ENCODE results near the gene TKFC.
A peak's percentile ranks its signal among the peaks of the same experiment; 100 is the strongest.

Gene TKFC

DNA sequence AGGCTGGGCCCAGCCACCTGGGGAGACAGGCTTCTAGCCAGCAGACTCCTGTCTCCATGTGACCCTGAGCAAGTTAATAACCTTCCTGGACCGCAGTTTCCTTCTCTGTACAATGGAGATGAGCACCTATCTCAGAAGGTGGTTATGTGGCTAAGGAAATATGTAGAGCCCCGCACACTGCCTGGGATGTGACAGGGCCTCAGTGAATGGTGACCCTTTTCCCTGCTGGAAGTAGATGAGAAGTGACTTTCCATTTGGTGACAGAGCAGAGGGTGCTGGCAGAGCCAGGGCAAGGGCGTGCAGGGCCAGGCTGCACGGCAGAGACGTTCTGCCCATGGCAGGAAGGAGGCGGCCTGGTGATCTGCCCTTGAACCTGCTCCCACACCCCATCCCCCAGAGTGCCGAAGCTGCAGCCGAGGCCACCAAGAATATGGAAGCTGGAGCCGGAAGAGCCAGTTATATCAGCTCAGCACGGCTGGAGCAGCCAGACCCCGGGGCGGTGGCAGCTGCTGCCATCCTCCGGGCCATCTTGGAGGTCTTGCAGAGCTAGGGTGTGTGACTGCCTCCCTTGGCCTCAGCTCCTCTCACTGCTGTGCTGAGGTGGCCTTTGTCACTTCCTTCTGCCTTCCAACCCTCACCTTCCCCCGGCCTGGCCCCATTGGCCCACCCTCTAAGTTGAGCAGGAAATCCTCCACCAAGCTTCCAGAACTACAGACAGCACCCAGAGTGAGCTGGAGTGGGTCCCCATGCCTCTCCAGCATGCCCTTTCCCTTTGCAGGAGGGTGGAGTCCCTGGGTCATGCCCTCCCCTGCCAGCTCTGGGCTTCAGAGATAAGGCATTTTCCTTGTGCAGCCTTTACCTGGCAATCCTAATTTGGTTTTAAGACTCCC, 13.2 kb downstream of the TKFC start:
- DNase-seq (ENCODE audit: low read depth in 1 of 2, low spot score in 1 of 2), result no peak

GRCh38 chr11:61347916-61348461, 15.0 kb downstream of the TKFC start:
- no peak for DNase-seq (ENCODE audit: low read depth in 1 of 2, low spot score in 1 of 2)

DNA sequence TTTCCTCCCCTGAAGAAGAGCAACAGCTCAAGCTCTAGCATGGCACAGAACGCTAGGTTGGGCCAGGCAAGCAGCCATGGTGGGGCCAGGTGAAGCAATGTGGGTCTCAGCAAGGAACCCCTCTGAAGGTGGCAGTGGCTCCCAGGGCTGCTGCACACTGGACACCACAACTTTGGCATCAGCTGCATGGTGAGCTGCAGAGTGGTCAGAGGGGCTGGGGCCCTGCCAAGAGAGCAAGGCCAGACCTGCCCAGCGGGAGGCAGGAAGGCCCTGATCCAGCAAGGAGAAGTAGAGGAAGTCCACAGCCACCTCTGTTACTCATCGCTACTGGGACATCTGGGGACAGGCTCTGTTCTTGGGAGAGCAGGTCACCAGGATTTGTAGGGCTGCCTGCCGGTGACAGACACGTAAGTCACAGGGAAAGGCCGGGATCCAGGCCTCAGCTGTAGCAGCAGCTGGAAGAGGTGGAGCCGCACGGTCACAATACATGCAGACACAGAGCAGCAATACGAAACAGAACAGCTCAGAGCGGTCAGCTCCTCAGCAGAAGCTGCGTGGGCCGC, 16.2 kb downstream of the TKFC start:
- no peak for DNase-seq (ENCODE audit: low read depth in 1 of 2, low spot score in 1 of 2)

DNA sequence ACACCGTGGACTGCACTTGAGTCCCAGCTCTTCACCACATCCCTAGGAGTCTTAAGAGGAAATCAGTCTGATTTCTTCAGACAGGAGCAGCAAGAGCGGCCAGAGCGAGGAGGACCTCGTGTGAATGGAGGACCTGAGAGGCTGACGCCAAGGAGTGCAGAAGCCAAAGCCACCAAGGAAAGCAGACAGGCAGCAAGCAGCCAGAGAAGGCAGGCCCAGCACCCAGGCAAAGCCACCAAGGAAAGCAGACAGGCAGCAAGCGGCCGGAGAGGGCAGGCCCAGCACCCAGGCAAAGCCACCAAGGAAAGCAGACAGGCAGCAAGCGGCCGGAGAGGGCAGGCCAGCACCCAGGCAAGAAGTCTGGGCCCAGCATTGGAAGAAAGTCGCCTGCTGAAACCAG, 16.9 kb downstream of the TKFC start:
- DNase-seq (ENCODE audit: low read depth in 1 of 2, low spot score in 1 of 2), result no peak

GRCh38 chr11:61350336-61350735, 17.3 kb downstream of the TKFC start:
- no peak for DNase-seq (ENCODE audit: low read depth in 1 of 2, low spot score in 1 of 2)

DNA sequence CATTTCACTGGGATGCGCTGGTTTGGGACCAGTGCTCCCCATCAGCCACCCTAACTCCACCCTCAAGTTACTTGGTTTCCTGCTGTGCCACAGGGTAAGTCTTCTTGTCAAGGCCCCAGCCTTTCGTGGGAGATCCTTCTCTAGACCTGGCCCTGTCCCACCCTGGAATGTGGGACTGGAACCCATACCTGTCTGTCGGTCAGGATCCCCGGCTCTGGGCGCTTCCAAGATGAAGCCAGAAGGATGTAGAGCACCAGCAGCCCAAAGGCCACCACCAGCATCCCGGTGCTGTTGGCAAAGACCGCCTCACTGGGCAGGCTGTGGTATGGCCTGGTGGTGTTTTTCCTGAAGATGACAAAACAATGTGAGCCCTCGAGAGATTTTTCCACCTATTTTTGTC, 17.8 kb downstream of the TKFC start:
- no peak for DNase-seq (ENCODE audit: low read depth in 1 of 2, low spot score in 1 of 2)

DNA sequence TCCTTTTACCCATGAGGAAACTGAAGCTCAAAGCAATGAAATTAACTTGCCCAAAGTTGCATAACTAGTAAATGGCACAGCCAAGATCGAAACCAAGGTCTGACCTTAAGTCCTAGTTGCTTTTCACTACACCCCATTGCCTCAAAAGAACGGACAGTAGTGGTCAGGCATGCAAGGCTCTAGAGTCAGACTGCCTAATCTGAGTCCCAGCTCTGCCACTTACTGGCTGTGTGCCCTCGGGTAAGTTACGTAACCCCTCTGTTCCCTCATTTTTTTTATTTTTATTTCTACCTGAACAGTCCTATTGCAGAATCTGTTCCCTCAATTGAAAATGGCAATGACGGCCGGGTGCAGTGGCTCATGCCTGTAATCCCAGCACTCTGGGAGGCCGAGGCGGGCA, 19.0 kb downstream of the TKFC start:
- no peak for DNase-seq (ENCODE audit: low read depth in 1 of 2, low spot score in 1 of 2)

DNA sequence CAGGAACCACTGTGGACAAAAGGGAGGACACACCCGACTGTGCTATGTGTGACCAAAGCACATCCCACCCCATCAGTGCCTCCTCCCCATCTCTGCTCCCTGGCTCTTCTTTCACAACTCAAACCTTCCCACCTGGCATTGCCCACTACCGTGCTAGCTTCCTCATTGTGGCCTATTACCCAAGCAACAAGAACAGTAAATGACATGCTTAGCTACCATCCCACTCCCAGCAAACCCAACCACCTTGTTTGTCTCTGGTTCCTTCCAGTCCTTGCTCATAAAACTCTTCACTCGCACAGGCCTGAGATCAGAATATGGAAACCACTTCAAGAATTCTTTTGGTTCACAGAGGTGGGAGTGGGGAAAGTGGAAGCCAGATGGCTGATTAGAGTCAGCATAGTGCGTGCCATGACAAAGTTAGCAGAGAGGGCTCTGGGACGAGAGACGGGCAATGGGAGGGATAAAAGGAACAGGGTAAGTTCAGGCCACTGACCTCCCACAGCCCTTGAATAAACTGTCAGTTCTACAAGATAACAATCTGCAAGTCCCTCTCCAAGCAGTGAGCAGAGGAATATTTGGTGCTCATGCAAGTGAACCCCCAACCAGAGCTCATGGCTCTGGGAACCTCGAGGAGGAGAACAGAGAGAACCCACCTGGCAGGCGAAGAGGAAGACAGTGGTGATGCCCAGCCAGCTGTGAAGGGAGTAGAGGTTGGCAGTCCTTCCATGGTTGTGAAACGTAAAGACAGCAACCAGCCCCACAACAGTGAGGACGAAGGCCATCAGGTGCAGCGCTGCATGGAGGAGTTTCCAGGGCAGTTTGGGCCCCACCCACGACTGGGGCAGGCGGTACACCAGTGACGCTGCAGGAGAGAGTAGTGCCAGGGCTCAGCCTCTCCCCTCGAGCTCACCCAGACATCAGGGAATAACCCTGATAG, 20.4 kb downstream of the TKFC start:
- no peak for DNase-seq (ENCODE audit: low read depth in 1 of 2, low spot score in 1 of 2)

DNA sequence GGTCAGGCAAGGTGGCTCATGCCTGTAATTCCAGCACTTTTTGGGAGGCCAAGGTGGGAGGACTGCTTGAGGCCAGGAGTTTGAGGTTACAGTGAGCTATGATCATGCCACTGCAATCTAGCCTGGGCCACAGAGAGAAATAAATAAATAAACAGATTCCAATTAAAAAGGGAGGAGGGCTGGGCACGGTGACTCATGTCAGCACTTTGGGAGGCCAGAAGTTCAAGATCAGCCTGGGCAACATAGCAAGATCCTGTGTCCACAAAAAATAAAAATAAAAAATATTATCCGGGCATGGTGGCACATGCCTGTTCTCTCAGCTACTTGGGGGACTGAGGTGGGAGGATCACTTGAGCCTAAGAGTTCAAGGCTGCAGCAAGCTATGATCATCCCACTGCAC, 21.2 kb downstream of the TKFC start:
- no peak for DNase-seq (ENCODE audit: low read depth in 1 of 2, low spot score in 1 of 2)

DNA sequence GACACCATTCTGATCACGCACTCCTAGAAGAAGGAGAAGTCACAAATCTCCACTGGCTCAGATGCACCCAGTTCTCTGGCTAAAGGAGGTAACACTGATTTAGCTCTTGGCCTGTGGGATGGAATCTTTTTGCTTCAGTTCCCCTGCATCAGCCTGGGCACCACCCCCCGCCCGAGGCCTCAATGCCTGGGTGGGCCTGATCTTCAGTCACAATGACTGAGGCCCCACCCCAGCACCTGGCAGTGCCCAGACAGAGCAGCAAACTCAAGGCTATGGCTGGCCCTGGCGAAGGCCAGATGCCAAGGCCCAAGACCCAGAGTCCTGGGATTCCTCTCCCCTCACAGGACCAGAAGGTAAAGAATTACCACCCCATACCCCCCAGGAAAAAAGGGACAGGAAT, 23.7 kb downstream of the TKFC start:
- DNase-seq (ENCODE audit: low read depth in 1 of 2, low spot score in 1 of 2), result no peak

DNA sequence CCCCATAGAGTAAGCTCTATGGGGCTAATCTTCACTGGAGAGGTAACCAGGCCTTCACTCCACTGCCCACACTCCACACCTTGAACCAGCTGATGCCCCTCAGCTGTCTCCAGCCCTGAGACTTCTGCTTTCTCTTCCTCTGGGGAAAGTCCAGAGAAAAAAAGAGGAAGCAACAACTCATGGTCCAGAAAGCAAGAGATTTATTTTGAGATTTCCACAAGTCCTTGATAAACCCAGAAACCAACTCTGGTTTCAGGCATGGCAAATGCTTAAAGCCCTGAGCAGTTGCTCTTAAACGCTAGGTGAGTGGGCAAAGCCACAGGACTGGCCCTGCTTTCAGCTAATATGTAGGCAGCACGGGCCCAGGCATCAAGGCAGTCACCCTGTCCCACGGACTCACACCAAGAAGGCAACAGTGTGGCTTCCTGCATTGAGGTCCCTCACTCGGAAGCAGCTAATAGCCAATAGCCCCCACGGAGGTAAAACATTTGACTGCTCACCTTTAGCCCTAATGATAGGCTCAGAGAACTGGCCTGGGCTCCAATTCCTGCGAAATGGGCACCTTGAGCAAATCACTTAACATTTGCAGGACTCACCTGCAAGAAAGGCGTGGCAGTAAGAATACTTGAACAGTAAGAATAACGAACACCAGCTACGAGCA, 24.3 kb downstream of the TKFC start:
- DNase-seq (ENCODE audit: low read depth in 1 of 2, low spot score in 1 of 2), result no peak

- no peak for DNase-seq (ENCODE audit: low read depth in 1 of 2, low spot score in 1 of 2)
Measured at GRCh38 chr11:61357894-61358239, 24.8 kb downstream of the TKFC start.

- DNase-seq (ENCODE audit: low read depth in 1 of 2, low spot score in 1 of 2), result no peak
Measured at GRCh38 chr11:61358566-61358965, 25.5 kb downstream of the TKFC start.

- DNase-seq (ENCODE audit: low read depth in 1 of 2, low spot score in 1 of 2), result no peak
Measured at GRCh38 chr11:61359516-61359915, 26.5 kb downstream of the TKFC start.

DNA sequence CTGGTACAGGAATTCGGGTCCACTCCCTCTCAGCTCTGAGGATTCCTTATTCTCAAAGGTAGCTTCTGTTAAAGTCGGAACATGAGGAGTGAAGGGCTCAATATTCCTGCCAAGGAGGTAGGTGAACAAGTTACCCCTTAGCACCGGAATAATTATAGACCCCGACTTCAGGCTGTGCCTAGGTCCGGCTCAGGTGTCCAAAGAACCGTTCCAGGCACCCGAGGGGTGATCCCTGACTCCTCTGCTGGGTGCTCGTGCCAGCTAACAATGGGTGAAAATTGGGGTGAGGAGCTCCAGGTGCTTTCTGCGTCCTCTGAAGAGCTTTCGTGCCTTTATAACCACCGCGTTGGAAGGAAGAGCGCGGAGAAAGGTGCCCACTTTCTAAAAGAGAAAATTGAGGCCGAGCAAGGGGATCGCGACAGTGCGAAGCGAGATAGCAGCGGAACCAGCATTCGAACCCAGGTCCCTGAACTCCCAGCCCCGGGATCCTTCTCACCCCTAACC, 28.3 kb downstream of the TKFC start:
- no peak for DNase-seq (ENCODE audit: low read depth in 1 of 2, low spot score in 1 of 2)

DNA sequence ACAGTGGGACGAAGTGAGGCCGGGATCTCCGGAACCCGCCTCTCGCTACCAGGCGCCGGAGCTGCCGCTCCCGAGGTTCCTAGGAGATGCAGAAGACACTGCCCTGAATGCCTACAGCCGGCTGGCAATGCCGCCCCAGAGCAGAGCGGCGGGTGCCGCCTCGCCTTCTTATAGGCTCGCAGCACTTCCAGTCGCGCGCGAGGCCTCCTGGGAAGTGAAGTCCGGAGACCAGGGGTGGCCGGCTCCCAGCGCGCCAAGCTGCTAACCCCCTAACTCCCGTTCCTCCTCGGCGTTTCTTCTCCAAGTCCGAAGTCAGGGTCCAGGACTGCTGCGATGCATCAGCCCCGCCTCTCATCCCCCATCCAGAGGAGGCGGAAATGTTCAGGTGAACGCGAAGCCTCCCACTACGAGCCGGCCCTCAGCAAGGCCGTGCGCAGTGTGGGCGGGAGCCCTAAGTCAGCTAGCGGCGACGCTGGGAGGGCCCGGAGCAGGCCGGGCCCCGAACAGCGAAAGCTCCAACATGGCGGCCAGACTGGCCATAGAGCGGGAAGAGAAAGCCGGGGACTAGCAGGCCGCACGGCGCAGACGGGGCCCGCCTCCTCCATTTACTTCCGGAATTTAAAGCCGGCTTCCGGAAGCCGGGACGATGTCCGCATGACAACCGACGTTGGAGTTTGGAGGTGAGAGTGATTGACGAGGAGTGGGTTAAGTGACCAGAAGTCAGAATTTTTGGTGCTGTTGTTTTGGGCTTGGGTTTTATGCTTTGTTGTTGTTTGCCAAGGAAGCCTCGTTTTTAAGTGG, 28.9 kb downstream of the TKFC start, which contains the start of the genes CYB561A3 and TMEM138:
TSS of gene CYB561A3 (minus strand) at position 142 of the 801 bp plus-strand sequence. CDS start 5,169 bp downstream, outside the sequence.
TSS of gene TMEM138 (plus strand) at position 634 of the 801 bp plus-strand sequence. CDS start 2,017 bp downstream, outside the sequence.
- DNase-seq (ENCODE audit: low read depth in 1 of 2, low spot score in 1 of 2), result peak; percentile 77 to 88

GRCh38 chr11:61362542-61362875, 29.5 kb downstream of the TKFC start:
- peak in 1 of 2 donors; percentile 27 for DNase-seq (ENCODE audit: low read depth in 1 of 2, low spot score in 1 of 2)

DNA sequence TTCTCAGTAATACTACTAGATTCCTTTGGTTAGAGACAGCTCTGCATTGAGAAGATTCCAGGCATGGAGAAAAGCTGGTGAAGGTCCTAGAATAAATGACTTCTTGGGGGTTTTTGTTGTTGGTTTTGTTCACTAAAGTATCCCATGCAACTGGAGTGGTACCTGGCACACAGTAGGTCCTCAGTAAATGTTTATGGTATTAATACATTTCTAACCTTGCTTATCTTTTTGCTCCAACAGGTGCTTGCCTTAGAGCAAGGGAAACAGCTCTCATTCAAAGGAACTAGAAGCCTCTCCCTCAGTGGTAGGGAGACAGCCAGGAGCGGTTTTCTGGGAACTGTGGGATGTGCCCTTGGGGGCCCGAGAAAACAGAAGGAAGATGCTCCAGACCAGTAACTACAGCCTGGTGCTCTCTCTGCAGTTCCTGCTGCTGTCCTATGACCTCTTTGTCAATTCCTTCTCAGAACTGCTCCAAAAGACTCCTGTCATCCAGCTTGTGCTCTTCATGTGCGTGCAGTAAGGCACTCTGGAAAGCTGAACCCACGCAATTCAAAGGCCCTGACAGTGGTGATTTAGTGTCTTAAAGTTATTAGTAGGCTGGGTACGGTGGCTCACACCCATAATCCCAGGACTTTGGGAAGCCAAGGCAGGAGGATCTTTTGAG, 31.1 kb downstream of the TKFC start:
- DNase-seq (ENCODE audit: low read depth in 1 of 2, low spot score in 1 of 2), result no peak

DNA sequence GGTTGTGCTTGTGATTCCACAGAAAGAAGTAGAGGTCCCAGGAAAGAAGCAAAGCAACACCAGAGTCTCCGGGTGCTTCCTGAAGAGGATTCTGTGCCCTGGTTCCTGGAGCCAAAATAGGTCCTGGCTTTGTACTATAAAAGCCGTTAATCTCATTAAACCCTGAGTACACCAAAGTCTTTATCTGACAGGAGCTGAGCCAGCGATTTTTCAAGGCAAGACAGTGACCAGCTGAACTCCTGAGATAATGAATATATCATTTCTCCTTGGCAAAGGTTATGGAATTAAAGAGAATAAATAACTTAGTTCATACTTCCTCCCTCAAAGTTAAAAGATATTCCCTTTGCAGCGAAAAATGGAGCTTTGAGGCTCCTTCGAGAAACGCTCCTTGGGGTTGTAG, 34.4 kb downstream of the TKFC start:
- no peak for DNase-seq (ENCODE audit: low read depth in 1 of 2, low spot score in 1 of 2)
